HL-60 (cell line): Measurements from ENCODE around the gene CCNY.

Experiments used
- DNase-seq, 2 experiments: peaks; one replicate each; pipeline ENCODE4 v3.0.0-alpha.2; 2010 to 2020; ENCODE audit warnings: low read depth in 1 of 2, low spot score in 1 of 2
- H3K27ac ChIP-seq: fragments of 250-450 bp; sonication (Bioruptor Pico); replicated peaks from 2 replicates; pipeline ENCODE4 v1.5.1; 2020; ENCODE audit warnings: mild to moderate bottlenecking, moderate library complexity
- H3K27me3 ChIP-seq: fragments of 250-450 bp; sonication (Bioruptor Pico); 2 replicates; pipeline ENCODE4 v1.5.1; 2021; ENCODE audit warnings: mild to moderate bottlenecking, moderate library complexity; ENCODE audit not compliant: insufficient read depth, poor library complexity, severe bottlenecking
- H3K4me3 ChIP-seq: replicated peaks from 2 replicates; pipeline ENCODE4 v1.5.1; 2011; ENCODE audit warnings: mild to moderate bottlenecking, control low read depth, low read length; ENCODE audit not compliant: insufficient read depth
- GABPA ChIP-seq: IDR thresholded peaks from 2 replicates; pipeline ENCODE4 v1.6.1; 2012; ENCODE audit warnings: low read depth
- POLR2AphosphoS5 ChIP-seq: IDR thresholded peaks from 2 replicates; pipeline ENCODE4 v1.6.1; 2012; ENCODE audit warnings: low read depth
- SPI1 ChIP-seq: IDR thresholded peaks from 2 replicates; pipeline ENCODE4 v1.6.1; 2012; ENCODE audit warnings: low read depth, mild to moderate bottlenecking, borderline replicate concordance
- TF ChIP-seq, protein P1 (sequence below): IDR thresholded peaks from 2 replicates; pipeline ENCODE4 v1.6.1; 2012; ENCODE audit warnings: low read depth; ENCODE audit not compliant: insufficient replicate concordance
- TF ChIP-seq, protein P2 (sequence below): IDR thresholded peaks from one replicate; pipeline ENCODE4 v1.5.1; 2011; ENCODE audit warnings: low read length, control low read depth, inconsistent platforms; ENCODE audit not compliant: insufficient read depth

CCNY gene

GRCh38 chr10:35391153-35391953 lies 55.0 kb downstream of the CCNY start:
- H3K27ac ChIP-seq: no peak overlapping the region
- H3K4me3 ChIP-seq: no peak overlapping the region
- TF ChIP-seq, protein P1, sequence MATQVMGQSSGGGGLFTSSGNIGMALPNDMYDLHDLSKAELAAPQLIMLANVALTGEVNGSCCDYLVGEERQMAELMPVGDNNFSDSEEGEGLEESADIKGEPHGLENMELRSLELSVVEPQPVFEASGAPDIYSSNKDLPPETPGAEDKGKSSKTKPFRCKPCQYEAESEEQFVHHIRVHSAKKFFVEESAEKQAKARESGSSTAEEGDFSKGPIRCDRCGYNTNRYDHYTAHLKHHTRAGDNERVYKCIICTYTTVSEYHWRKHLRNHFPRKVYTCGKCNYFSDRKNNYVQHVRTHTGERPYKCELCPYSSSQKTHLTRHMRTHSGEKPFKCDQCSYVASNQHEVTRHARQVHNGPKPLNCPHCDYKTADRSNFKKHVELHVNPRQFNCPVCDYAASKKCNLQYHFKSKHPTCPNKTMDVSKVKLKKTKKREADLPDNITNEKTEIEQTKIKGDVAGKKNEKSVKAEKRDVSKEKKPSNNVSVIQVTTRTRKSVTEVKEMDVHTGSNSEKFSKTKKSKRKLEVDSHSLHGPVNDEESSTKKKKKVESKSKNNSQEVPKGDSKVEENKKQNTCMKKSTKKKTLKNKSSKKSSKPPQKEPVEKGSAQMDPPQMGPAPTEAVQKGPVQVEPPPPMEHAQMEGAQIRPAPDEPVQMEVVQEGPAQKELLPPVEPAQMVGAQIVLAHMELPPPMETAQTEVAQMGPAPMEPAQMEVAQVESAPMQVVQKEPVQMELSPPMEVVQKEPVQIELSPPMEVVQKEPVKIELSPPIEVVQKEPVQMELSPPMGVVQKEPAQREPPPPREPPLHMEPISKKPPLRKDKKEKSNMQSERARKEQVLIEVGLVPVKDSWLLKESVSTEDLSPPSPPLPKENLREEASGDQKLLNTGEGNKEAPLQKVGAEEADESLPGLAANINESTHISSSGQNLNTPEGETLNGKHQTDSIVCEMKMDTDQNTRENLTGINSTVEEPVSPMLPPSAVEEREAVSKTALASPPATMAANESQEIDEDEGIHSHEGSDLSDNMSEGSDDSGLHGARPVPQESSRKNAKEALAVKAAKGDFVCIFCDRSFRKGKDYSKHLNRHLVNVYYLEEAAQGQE: no peak
- TF ChIP-seq GABPA: no peak
- TF ChIP-seq, protein P2, sequence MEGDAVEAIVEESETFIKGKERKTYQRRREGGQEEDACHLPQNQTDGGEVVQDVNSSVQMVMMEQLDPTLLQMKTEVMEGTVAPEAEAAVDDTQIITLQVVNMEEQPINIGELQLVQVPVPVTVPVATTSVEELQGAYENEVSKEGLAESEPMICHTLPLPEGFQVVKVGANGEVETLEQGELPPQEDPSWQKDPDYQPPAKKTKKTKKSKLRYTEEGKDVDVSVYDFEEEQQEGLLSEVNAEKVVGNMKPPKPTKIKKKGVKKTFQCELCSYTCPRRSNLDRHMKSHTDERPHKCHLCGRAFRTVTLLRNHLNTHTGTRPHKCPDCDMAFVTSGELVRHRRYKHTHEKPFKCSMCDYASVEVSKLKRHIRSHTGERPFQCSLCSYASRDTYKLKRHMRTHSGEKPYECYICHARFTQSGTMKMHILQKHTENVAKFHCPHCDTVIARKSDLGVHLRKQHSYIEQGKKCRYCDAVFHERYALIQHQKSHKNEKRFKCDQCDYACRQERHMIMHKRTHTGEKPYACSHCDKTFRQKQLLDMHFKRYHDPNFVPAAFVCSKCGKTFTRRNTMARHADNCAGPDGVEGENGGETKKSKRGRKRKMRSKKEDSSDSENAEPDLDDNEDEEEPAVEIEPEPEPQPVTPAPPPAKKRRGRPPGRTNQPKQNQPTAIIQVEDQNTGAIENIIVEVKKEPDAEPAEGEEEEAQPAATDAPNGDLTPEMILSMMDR: no peak
- no peak for TF ChIP-seq SPI1
- DNase-seq: no peak
- H3K27me3 ChIP-seq: no peaks in the 10 kb centered on the region

DNA sequence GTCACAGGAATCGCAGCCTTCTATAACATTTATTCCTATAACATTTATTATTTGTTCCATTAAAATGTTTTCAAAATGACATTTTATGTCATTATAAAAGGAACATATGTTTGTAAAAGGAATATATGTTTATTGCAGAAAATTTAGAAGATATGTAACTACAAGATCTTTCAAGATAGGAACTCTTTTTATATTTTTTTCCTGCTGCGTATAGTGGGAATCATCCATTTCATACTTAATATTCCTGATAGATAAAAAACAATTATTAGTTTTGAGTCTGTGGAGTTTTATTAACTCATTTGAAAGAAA lies 55.6 kb downstream of the CCNY start:
- Histone ChIP-seq H3K4me3 (no peak overlapping the region), H3K27ac (no peak overlapping the region), H3K27me3 (no peaks in the 10 kb centered on the region)
- no peak for DNase-seq
- TF ChIP-seq, protein P1: no peak
- TF ChIP-seq SPI1 (no peak), POLR2AphosphoS5 (no peak), GABPA (no peak)
- TF ChIP-seq, protein P2: no peak

DNA sequence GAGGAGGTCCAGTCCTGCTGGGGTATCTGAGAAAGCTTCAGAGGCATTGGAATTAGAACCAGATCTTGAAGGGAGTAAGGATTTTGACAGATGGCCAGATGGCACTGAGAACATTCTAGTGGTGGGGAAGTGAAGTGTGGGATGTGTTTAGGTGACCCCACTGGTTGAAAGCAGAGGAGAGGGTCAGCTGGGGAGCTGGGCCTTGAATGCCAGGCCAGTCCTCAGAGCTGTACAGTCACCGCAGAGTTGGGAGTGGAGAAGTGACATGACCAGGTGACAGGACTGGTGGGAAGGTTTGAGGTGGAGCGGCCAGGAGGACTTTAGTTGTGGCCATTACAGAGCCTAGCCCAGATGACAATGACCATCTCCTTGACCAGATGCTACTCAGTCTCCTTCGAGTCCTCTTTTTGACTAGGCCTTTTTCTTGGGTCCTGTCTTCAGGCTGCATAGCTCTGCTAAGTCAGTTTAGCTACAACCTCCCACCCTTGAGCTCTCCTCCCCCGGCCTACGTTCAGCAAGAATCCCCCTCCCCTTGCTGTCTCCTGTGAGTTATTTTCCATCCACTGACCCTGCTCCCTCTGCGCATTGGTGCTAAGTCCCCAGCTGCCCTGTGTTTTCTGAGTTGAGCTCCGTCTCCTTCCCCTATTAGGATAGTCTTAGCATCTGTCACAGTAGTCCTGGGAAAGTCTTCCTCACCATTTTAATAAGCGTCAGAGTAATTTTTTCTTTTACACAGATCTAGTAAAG lies 56.3 kb downstream of the CCNY start:
- Histone ChIP-seq H3K27ac (no peak overlapping the region), H3K27me3 (no peaks in the 10 kb centered on the region), H3K4me3 (no peak overlapping the region)
- DNase-seq: no peak
- TF ChIP-seq GABPA: no peak
- TF ChIP-seq SPI1: no peak
- TF ChIP-seq, protein P1: no peak
- TF ChIP-seq, protein P2: no peak
- TF ChIP-seq POLR2AphosphoS5: no peak
